Breast epithelium (tissue), 3 donors: ENCODE data around the gene KIF6.

Experiments
- POLR2A ChIP-seq: fragments of 450-650 bp; IDR thresholded peaks from one replicate; pipeline ENCODE4 v1.6.1; 2016; ENCODE audit warnings: antibody characterized with exemption, mild to moderate bottlenecking, moderate library complexity
- POLR2AphosphoS5 ChIP-seq, 3 donors: sonication (generic); formaldehyde crosslinking; IDR thresholded peaks; one replicate each; pipeline ENCODE4 v1.6.1; 2017; ENCODE audit warnings: antibody characterized with exemption in 3 of 3

- TF ChIP-seq POLR2AphosphoS5 (IDR thresholded peaks at IDR 0.05) (no peak), POLR2A (no peak)
These were observed 364.8 kb downstream of the KIF6 start for GRCh38 chr6:39360378-39360777.
